NCI-H1092 (cell line): Measurements from ENCODE around the gene HPRT1.

ENCODE experiments used
- DNase-seq: peaks from one replicate; lab custom pipeline; 2025; lab: John Stamatoyannopoulos, UW

The HPRT1 gene

DNA sequence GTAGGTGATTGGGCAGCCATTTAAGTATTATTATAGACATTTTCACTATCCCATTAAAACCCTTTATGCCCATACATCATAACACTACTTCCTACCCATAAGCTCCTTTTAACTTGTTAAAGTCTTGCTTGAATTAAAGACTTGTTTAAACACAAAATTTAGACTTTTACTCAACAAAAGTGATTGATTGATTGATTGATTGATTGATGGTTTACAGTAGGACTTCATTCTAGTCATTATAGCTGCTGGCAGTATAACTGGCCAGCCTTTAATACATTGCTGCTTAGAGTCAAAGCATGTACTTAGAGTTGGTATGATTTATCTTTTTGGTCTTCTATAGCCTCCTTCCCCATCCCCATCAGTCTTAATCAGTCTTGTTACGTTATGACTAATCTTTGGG lies 16.3 kb downstream of the HPRT1 start:
- no peak for DNase-seq

- DNase-seq: no peak
Observed at GRCh38 chrX:134478374-134478773, 18.4 kb downstream of the HPRT1 start.

- DNase-seq: no peak
Observed at GRCh38 chrX:134480061-134480460, 20.1 kb downstream of the HPRT1 start.

DNA sequence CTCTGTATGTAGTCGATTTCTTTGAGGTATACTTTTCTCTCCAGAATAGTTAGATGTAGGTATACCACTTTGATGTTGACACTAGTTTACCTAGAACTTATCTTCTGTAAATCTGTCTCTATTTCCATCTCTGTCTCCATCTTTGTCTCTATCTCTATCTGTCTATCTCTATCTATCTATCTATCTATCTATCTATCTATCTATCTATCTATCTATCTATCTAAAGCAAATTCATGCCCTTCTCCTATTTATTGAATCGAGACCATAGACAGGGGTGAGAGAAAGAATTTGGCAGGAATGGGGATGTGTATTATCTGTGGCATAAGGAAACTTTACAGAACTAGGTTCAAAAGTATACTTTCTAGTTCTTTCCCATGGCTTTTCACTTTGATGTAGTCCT lies 21.4 kb downstream of the HPRT1 start:
- DNase-seq: no peak

GRCh38 chrX:134482371-134482770 lies 22.4 kb downstream of the HPRT1 start:
- no peak for DNase-seq

GRCh38 chrX:134484039-134484438 lies 24.1 kb downstream of the HPRT1 start:
- DNase-seq: peak; percentile 36

DNA sequence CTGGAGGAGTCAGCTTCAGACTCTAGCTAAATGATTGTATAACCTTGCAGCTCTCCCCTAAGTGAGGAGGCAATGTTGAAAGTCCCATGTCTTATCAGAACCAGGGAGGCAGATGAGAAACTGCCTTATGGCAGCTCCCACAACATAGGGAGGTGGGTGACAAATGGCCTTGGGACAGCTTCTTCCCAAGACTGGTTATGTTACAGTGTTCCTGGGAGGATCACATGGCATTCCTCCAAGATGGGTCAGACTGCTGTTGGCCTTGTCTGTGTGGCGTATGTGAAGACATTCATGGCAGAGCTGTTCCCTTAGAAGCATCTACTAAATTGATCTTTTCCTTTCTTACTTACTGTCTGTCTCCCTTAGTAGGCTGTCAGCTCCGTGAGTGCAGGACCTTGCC lies 42.0 kb downstream of the HPRT1 start:
- DNase-seq: no peak

- DNase-seq: no peak
Observed at GRCh38 chrX:134502686-134503085, 42.7 kb downstream of the HPRT1 start.

- DNase-seq: no peak
Observed at GRCh38 chrX:134512566-134512965, 52.6 kb downstream of the HPRT1 start.

DNA sequence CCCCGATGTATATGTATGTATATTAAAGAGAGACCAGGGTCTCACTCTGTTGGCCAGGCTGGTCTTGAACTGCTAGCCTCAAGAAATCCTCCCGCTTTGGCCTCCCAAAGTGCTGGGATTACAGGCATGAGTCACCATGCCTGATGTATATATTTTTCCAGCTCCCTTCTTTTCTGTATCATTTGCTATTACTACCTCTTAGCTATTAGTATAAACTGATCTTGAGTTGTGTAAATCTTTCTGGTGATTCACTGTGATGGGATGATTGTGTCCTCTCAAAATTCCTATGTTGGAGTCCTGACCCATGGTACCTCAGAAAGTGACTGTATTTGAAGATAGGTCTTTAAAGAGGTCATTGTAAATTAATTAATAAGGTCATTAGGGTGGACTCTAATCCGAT lies 53.1 kb downstream of the HPRT1 start:
- DNase-seq: no peak

GRCh38 chrX:134520860-134521390 lies 61.0 kb downstream of the HPRT1 start:
- DNase-seq: peak; percentile 32

DNA sequence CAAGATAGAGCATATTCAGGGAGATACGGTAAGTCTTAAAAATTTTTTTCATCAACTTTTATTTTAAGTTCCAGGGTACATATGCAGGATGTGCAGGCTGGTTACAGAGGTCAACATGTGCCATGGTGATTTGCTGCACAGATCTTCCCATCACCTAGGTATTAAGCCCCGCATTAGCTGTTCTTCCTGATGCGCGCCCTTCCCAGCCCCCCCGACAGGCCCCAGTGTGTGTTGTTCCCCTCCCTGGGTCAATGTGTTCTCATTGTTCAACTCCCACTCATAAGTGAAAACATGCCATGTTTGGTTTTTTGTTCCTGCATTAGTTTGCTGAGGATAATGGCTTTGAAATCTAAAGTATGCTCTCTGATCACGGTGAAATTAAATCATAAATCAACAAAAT lies 64.2 kb downstream of the HPRT1 start:
- DNase-seq: no peak

- no peak for DNase-seq
Observed at GRCh38 chrX:134525086-134525792, 65.3 kb downstream of the HPRT1 start.

GRCh38 chrX:134526399-134526798 lies 66.4 kb downstream of the HPRT1 start:
- no peak for DNase-seq

- DNase-seq: no peak
Observed at GRCh38 chrX:134528960-134529359, 69.0 kb downstream of the HPRT1 start.

GRCh38 chrX:134529481-134529880 lies 69.5 kb downstream of the HPRT1 start:
- DNase-seq: no peak

DNA sequence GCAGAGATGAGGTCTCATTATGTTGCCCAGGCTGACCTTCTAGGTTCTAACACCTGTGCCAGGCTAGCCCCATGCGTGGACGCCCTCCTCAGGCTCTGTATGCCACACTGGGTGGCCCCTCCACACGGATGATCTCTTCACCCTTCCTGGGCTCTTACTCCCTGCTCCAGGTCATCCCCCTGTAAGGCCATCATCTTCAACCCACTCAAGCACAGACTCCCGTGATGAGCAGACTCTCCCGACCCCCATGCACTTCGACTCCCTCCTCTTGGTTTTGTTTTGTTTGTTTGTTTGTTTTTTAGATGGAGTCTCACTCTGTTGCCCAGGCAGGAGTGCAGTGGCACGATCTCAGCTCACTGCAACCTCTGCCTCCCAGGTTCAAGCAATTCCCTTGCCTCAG lies 70.9 kb downstream of the HPRT1 start:
- DNase-seq: no peak

GRCh38 chrX:134533352-134533751 lies 73.4 kb downstream of the HPRT1 start:
- no peak for DNase-seq

- no peak for DNase-seq
Observed at GRCh38 chrX:134533952-134534351, 74.0 kb downstream of the HPRT1 start.

GRCh38 chrX:134537179-134537955 lies 77.4 kb downstream of the HPRT1 start:
- DNase-seq: no peak

DNA sequence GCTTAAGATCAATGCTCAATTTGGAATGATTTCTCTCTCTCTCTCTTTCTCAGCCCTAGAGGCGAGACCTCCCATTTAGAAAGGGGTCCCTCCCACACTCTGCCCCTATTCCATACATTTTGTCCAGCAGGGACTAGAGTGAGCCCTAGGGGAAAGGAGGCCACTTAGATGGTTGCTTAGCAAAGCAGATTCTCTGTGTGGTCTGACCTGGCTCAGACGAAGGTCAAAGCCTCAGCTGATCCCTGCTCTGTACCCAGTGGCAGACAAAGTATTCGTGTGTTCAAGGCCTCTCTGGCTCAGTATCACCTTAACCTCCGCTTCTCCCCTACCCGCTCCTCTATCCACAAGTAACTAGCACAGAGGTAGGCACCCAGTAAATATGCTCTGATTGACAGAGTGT lies 78.4 kb downstream of the HPRT1 start:
- DNase-seq: no peak

DNA sequence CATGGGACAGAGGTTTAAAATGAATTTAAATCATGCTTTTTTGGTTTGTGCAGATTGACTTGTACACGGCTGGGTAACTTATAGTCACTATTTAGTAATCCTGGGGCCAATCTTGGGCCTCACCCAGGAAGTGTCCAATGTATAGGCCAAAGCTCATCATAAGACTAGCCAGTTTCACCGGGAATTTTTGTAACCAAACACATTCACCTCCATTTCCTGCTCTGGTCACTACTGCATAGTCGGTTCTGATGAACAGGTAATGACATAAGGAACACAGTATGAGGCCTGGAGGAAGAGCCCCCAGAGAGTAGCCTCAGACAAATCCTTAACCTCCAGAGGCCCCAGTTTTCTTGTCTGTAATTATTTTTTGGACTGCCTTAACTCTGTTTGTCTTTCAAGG lies 81.9 kb downstream of the HPRT1 start:
- DNase-seq: no peak

GRCh38 chrX:134542485-134542884 lies 82.5 kb downstream of the HPRT1 start:
- peak; percentile 26 for DNase-seq
